NCI-H748 (cell line): Measurements from ENCODE around the gene STX12.
"Not testable (repeated sequence)": the region's sequence is repeated elsewhere in the genome, so short reads cannot be mapped to it uniquely, and the experiment has no call there.

Source experiments
- DNase-seq: peaks from one replicate; lab custom pipeline; 2025; ENCODE audit not compliant: unreplicated experiment; lab: John Stamatoyannopoulos, UW

STX12 gene

DNA sequence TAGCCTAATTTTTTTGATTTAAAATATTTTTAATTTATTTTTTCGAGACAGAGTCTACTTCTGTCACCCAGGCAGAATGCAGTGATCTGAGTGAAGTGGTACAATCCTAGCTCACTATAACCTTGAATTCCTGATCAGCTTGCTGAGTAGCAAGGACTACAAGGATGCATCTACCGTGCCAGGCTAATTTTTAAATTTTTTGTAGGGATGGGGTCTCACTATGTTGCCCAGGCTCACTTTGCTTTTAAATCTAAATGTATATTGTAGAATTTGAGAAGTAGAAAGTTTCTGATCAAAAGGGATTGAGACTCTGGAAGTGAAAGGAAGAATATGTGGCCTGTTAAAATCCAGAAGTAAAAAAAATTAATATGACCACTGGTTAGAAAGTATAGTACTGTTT lies 1.6 kb downstream of the STX12 start:
- no peak for DNase-seq

DNA sequence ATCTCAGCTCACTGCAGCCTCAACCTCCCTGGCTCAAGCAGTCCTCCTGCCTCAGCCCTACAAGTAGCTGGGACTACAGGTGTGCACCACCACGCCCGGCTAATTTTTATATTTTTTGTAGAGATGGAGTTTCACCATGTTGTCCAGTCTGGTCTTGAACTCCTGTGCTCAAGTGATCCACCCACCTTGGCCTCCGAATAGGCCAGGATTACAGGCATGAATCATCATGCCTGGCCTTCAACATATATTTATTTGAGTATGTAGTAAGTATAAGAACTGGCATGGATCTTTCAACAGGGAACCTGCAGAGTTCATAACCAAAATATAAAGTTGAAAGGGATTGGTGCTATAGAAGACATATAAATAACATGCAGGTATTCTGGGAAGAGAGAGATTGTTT lies 2.3 kb downstream of the STX12 start:
- DNase-seq = not testable (repeated sequence)

DNA sequence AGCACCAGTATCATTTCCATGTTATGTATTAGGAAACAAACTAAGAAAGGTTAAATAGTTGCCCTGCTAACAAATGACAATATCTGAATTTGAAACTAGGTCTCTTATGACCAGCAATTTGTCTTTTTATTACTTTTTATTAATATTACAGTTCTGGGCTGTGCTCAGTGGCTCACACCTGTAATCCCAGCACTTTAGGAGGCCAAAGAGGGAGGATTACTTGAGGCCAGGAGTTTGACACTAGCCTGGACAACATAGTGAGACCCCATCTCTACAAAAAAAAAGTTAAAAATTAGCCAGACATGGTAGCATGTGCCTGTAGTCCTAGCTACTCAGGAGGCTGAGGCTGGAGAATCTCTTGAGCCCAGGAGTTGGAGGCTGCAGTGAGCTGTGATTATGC lies 3.3 kb downstream of the STX12 start:
- not testable (repeated sequence) for DNase-seq

DNA sequence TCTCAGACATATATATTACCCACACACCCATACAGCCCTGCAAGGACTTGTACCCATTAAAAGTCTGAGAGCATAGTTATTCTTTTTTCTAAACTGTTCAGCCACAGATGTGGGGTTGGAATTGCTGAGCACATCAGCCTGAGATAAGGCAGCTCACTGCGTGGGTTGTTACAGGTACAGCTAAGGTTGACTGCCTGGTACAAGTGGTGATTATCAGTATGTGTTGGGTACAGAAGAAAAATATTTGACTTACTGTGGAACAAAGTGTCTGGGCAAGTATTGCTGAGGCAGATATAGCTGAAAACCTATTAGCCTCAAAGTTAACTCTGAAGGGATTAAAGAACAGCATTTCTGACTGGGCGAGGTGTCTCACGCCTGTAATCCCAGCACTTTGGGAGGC lies 5.0 kb downstream of the STX12 start:
- DNase-seq = no peak

DNA sequence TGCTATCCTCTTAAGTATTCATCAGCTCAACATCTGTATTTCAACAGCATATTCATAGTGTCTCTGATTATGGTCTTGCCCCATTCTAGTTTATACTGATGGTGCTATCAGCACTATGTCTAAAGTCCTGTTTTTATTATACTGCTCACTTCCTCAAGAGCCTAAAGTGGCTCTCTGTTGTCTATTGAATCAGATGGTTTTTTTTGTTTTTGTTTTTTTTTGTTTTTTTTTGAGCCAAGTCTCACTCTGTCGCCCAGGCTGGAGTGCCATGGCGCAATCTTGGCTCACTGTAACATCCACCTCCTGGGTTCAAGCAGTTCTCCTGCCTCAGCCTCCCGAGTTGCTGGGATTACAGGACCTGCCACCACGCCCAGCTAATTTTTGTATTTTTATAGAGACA lies 6.1 kb downstream of the STX12 start:
- no peak for DNase-seq

DNA sequence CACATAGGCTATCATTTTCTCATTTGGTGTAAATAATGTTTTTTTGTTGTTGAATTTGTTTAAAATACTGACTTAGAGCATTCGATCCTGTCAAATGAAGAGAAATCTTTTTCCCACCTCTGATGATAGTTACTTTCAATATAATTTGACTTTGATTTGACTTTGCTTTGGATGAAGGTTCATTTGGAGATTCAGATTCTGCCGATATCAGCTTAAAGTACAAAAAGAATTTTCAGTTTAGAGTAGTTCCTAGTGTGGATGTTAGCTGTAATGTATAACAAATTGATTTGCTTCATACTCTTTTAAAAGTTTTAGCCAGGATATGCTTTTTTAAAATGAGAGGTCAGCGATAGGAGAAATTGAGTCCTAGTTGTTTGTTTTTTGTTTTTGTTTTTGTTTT lies 9.9 kb downstream of the STX12 start:
- DNase-seq = no peak

DNA sequence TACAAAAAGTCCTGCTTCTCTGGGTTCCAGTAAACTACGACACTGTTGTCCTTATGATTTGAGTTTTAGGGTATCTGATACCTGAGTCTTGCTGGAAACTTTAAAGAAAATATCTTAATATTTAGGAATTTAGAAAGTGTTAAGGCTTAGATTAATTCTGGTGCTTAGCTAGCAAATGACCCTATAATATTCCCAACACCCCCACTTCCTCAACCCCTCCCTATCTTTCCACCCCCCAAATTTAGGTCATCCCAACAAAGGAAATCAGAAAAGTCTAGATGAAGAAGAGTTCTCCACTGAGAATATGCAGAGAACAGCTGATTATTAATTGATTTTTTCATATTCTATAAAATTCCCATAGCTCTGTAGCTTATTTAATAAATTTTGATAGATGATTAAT lies 11.7 kb downstream of the STX12 start:
- no peak for DNase-seq

DNA sequence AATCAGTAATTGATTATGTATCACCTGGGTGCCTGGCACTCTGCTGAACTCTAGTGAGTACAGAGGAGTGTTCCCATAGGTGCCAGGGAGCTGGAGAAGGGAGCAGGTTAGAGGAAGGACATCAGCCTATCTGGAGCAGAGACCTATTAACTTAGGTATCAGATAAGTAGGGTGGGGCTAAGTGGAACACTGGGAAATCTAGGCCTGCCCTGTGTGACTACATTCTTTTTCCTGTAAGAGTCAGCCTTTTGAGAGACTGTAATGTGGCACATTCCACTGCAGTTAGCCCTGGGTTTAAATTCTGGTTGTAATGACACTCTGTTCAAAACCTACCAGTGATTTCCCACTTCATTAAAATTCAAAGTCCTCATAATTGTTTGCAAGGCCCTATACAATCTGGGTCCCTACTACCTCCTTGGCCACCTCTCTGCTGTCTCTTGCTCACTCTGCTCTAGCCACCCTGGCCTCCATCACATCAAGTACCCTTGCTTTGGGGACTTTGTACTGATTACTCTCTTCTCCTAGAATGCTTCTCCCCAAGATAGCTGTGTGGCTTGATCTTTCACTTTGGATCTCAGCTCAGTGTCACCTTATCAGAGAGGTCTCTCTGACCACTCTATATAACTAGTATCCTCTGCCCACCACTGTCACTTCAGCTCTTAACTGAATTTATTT lies 12.9 kb downstream of the STX12 start:
- DNase-seq = no peak

DNA sequence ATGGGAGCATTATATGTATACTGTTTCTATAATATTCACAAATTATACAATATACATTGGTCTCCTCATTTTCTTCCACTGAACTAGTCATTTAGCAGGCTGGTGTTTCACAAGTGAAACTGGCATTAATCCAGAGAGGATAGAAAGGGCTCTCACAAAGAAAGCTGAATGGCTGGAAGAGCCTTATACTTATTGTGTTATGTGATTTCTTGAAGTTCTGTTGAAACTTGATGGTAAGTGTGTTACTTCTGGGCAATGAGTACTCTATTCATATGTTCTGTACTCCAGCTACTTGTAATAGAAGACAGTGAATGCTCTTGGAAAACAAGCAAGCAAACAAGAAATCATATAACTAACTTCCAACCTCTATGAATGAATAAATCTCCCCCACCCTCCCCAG lies 14.9 kb downstream of the STX12 start:
- no peak for DNase-seq

DNA sequence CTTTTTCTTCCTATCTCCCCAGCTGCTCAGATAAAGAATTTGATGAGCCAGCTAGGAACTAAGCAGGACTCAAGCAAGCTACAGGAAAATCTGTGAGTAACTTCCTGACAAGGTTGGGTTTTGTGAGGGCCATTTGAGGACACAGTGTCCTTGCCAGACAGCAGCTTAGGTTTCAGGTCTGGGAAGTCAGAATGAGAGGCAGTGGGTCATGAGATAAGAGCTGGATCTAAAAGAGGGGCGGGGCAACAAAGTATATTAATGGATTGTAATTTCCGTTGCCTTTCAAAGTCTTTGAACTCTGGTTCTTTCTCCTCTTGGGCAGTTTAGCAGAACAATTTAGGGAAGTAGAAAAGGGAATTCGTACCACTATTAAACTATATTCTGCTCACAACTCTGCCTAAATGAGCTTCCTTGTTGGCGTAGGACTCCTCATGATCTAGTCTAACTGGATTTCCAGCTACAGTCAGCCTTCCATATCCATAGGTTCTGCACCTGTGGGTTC lies 16.6 kb downstream of the STX12 start:
- DNase-seq = no peak

DNA sequence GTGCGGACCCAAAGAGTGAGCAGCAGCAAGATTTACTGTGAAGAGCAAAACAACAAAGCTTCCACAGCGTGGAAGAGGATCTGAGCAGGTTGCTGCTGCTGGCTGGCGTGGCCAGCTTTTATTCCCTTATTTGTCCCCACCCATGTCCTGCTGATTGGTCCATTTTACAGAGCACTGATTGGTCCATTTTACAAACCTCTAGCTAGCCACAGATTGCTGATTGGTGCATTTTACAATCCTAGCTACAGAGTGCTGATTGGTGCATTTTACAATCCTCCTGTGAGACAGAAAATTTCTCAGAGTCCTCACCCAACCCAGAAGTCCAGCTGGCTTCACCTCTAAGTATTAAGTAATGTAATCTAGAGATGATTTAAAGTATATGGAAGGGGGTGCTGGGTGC lies 17.3 kb downstream of the STX12 start:
- DNase-seq = not testable (repeated sequence)

DNA sequence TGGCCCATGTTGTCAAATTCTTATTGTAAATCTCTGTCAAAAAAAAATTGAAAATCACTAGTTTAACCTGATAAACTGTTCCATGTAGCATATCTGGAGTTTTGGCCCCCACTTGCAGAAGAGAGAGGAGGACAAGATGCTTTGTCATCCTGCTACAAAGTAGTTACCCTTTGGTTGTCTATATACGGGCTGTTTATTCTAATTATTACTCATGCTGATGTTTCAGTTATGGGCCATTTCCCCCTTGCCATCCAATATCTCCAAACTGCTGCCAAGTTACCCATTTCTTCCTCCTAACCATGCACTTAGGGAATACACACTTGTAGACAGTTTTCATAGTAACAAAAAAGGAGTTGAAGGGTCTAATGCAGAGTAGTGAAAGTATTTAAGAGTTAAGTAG lies 22.6 kb downstream of the STX12 start:
- DNase-seq = no peak

DNA sequence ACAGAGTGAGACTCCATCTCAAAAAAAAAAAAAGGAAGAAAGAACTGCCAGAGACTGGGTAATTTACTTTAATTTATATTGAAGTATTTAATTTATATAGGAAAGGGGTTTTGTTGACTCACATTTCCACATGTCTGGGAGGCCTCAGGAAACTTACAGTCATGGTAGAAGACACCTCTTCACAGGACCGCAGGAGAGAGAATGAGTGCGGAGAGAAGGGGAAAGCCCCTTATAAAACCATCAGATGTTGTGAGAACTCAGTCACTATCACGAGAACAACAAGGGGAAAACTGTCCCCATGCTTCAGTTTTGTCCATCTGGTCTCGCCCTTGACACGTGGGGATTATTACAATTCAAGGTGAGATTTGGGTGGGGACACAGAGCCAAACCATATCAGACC lies 31.8 kb downstream of the STX12 start:
- DNase-seq = no peak

DNA sequence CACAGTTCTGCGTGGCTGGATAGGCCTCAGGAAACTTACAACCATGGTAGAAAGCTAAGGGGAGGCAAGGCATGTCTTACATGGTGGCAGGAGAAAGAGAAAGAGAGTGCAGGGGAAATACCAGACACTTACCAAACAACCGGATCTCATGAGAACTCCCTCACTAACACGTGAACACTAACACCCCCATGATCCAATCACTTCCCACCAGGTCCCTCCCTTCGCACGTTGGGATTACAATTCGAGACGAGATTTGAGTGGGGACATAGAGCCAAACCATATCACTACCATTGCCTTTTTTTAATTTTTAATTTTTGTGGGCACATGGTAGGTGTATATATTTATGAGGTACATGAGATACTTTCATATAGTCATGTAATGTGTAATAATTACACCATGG lies 33.7 kb downstream of the STX12 start:
- DNase-seq = no peak

DNA sequence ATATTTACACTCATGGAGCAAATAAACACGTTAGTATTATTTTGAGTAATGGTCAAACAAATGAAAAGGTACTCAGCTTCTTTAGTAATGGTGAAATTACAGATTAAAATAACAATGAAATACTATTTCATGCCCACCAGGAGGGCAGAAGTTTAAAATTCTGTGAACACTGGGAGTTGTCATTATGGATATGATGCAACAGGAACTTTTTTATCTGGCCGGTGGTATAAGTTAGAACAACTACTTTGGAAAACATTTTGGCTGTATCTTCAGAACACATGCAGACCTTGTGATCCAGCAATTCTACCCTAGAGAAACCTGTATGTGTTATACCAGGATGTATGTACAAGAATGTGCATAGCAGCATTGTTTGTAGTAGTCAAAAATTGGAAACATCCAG lies 34.4 kb downstream of the STX12 start:
- no peak for DNase-seq

DNA sequence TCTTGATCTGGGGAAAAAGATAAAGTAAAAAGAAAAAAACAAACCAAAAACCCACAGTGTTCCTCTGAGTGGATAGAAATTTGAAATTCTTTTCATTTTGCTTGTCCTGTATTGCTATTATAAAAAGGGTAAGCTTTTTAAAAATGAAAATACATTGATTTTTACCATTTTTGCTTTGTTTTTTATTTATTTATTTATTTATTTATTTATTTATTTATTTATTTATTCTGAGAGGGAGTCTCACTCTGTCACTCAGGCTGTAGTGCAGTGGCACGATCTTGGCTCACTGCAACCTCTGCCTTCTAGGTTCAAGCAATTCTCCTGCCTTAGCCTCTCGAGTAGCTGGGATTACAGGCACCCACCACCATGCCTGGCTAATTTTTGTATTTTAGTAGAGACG lies 35.1 kb downstream of the STX12 start:
- not testable (repeated sequence) for DNase-seq

DNA sequence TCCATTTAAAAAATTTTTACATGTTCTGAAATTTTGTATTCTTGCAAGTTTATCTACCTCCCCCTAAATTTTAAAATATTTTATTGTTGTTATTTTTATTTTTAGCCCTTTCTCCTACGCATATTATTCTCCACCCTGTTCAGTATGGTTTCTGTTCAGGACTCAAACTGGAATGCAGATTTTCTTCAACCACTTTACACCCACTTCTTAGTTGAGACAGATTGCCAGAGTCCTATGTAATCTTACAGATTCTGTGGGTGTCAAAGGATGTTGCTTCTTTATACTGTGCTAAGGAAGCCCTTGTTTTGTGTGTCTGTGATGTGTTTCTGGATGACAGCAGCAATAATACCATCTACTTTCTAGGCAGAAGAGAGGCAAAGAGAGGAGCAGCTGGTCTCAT lies 36.9 kb downstream of the STX12 start:
- DNase-seq = no peak

DNA sequence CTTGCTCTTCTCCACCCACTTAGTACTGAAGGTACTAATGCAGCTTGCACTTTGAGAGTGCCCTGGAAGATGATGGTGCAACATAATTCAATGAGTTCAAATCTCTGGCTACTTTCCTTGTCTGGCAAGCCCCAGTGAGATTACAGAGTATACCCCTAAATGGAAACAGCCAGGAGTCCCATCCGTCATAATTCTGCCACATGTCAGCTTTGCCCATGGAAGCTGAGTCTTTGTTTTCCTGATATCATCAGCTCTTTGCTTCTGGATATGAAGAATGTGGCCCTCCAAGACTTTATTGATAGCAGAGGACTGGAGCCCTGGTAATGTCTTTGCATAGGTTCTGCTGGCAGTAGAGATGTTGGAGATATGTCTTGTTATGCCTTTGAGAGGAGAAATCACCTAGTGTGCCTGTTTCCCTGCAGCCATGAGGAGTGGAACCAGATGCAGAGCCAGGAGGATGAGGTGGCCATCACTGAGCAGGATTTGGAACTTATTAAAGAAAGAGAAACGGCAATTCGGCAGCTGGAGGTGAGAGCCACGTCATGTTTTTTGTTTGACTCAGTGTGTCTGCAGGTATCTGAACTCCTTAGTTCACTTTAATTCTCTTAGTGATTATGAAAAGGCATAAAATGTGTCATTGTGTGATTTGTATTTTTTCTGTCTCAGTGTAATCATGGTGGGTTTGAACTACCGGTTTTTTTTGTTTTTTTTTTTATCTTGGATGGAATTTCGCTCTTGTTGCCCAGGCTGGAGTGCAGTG lies 38.9 kb downstream of the STX12 start:
- no peak for DNase-seq

DNA sequence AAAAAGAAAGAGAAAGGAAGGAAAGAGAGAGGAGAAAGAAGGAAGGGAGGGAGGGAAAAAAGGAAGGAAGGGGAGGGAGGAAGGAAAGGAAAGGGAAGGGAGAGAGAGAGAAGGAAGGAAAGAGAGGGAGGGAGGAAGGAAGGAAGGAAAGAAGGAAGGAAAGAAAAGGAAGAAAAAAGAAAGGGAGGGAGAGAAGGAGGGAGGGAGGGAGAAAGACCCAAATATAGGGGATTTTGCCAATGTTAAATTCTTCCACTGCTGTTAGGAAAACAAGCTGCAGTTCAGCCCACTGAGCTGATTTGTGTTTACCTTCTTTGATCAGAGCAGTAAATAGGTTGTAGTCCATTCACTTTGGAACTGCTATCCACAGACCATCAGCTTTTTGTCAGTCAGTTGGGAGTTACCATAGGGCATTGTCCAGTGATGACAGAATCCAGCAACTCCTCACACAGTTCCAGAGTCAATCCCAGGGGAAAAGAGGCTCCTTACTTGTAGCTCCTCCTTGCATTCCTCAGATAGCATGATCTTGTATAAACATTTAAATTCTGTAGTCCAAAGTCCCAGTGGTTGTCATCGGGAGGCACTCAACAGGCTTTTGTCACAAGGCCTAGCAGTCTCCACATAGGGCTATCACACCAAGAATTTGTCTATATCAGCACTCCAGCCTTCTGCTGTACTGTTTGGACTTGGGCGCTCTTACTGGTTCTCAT lies 44.1 kb downstream of the STX12 start:
- no peak for DNase-seq

DNA sequence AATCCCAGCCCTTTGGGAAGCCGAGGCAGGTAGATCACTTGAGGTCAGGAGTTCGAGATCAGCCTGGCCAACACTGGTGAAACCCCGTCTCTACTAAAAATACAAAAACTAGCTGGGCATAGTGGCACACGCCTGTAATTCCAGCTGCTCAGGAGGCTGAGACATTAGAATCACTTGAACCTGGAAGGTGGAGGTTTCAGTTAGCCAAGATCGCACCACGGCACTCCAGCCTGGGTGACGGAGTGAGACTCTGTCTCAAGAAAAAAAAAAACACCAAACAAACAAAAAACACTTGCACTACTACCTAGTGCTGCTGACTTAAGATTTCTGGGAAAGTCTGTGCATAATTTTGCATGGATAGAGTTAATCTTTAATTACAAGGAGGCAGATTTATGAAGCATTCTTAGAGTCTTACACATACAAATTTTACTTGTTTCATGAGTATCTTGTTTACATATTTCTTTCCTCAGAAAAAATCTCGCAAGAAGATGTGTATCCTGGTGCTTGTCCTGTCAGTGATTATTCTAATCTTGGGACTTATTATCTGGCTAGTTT lies 48.8 kb downstream of the STX12 start:
- no peak for DNase-seq

DNA sequence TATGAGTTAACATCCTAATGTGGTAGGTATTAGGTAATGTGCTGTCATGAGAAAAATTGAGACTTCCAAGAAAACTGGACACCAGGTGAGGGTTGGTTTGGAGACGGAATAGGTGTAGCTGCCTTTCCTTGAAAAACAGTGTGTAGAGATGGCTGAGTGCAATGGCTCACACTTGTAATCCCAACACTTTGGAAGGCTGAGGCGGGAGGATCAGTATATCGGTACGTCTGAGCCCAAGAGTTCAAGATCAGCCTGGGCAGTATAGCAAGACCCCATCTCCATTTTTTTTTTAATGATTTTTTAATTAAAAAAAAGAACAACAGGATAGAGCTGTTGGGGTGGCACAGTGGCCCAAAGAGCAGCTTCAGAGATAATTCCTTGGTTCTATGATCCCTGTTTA lies 50.8 kb downstream of the STX12 start:
- no peak for DNase-seq

DNA sequence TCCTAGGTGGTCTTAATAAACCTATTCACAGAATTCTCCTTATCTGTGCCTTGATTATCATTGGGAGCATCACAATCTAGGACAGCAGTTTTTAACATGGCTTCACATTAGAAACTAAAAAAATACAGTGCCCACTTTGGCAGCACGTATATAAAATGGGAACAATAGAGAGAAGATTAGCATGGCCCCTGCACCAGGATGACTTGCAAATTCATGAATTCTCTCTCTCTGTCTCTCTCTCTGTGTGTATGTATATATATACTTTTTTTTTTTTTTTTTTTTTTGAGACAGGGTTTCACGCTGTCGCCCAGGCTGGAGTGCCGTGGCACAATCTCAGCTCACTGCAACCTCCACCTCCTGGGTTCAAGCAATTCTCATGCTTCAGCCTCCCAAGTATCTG lies 51.4 kb downstream of the STX12 start:
- DNase-seq = no peak
